Neuronal stem cell (in vitro differentiated cells): Measurements from ENCODE around the gene B9D2.

Source experiments
- DNase-seq: peaks from one replicate; pipeline ENCODE4 v3.0.0-alpha.2; 2013; ENCODE audit warnings: low spot score
- H2AFZ ChIP-seq: one replicate; pipeline ENCODE4 v1.6.1; 2013; ENCODE audit warnings: mild to moderate bottlenecking, low read length, inconsistent platforms
- H2AK5ac ChIP-seq: 2 replicates; pipeline ENCODE4 v1.6.1; 2013; ENCODE audit warnings: low read depth, mild to moderate bottlenecking, inconsistent platforms, low read length, moderate library complexity, mixed read lengths
- H2BK120ac ChIP-seq: 2 replicates; pipeline ENCODE4 v1.6.1; 2013; ENCODE audit warnings: low read depth, mild to moderate bottlenecking, inconsistent platforms, low read length, moderate library complexity, mixed read lengths
- H2BK12ac ChIP-seq: one replicate; pipeline ENCODE4 v1.6.1; 2013; ENCODE audit warnings: low read length, inconsistent platforms
- H2BK15ac ChIP-seq: 2 replicates; pipeline ENCODE4 v1.6.1; 2013; ENCODE audit warnings: mild to moderate bottlenecking, low read length, inconsistent platforms, mixed read lengths
- H2BK5ac ChIP-seq: one replicate; pipeline ENCODE4 v1.6.1; 2013; ENCODE audit warnings: inconsistent platforms, mild to moderate bottlenecking, low read length, moderate library complexity
- H3K14ac ChIP-seq: one replicate; pipeline ENCODE4 v1.6.1; 2013; ENCODE audit warnings: low read length, inconsistent platforms
- H3K18ac ChIP-seq: 2 replicates; pipeline ENCODE4 v1.6.1; 2013; ENCODE audit warnings: low read length, inconsistent platforms
- H3K23ac ChIP-seq: 2 replicates; pipeline ENCODE4 v1.6.1; 2013; ENCODE audit warnings: low read depth, mild to moderate bottlenecking, mixed read lengths, low read length, inconsistent platforms; ENCODE audit not compliant: poor library complexity
- H3K27ac ChIP-seq: replicated peaks from 3 replicates; pipeline ENCODE4 v1.5.1; 2013; ENCODE audit warnings: low read length, inconsistent platforms
- H3K27me3 ChIP-seq, 3 experiments: 2 replicates each; pipeline ENCODE4 v1.6.1; 2013; ENCODE audit warnings: low read length in 3 of 3, mild to moderate bottlenecking in 2 of 3, inconsistent platforms in 1 of 3, low read depth in 1 of 3, mixed read lengths in 1 of 3, moderate library complexity in 1 of 3; ENCODE audit not compliant: control insufficient read depth in 3 of 3, insufficient read depth in 3 of 3
- H3K36me3 ChIP-seq, 2 donors: replicated peaks in 1 of 2; 2 replicates each; pipeline ENCODE4 v1.6.1; 2013; ENCODE audit warnings: low read length in 2 of 2; ENCODE audit not compliant: control insufficient read depth in 2 of 2, insufficient read depth in 2 of 2
- H3K4ac ChIP-seq: 2 replicates; pipeline ENCODE4 v1.6.1; 2013; ENCODE audit warnings: inconsistent platforms, mild to moderate bottlenecking, low read length, moderate library complexity
- H3K4me1 ChIP-seq, 2 donors: 1 replicate in 1 of 2; 2 replicates in 1 of 2; pipeline ENCODE4 v1.6.1; 2013; ENCODE audit warnings: low read length in 2 of 2, low read depth in 1 of 2; ENCODE audit not compliant: control insufficient read depth in 2 of 2, insufficient read depth in 1 of 2
- H3K4me2 ChIP-seq: one replicate; pipeline ENCODE4 v1.6.1; 2013; ENCODE audit warnings: mild to moderate bottlenecking, low read length, inconsistent platforms; ENCODE audit not compliant: insufficient read depth, poor library complexity, severe bottlenecking
- H3K4me3 ChIP-seq, 2 donors: 2 replicates each; pipeline ENCODE4 v1.5.1; 2013; ENCODE audit warnings: low read length in 2 of 2, mild to moderate bottlenecking in 2 of 2, inconsistent platforms in 1 of 2, moderate library complexity in 1 of 2
- H3K79me1 ChIP-seq: one replicate; pipeline ENCODE4 v1.6.1; 2013; ENCODE audit warnings: low read depth, mild to moderate bottlenecking, inconsistent platforms, low read length, moderate library complexity
- H3K9ac ChIP-seq: one replicate; pipeline ENCODE4 v1.6.1; 2013; ENCODE audit warnings: mild to moderate bottlenecking, low read depth, low read length, inconsistent platforms; ENCODE audit not compliant: poor library complexity
- H3K9me3 ChIP-seq, 2 donors: replicated peaks in 1 of 2; 2 replicates each; pipeline versions ENCODE3 to v1.6.1; 2013; ENCODE audit warnings: low read length in 2 of 2, mild to moderate bottlenecking in 2 of 2, inconsistent platforms in 1 of 2, low read depth in 1 of 2, mixed read lengths in 1 of 2, moderate library complexity in 1 of 2; ENCODE audit not compliant: control insufficient read depth in 2 of 2, insufficient read depth in 1 of 2
- H4K8ac ChIP-seq: one replicate; pipeline ENCODE4 v1.6.1; 2013; ENCODE audit warnings: low read depth, mild to moderate bottlenecking, inconsistent platforms, low read length, moderate library complexity
- H4K91ac ChIP-seq: one replicate; pipeline ENCODE4 v1.6.1; 2013; ENCODE audit warnings: low read length, low read depth, mild to moderate bottlenecking, inconsistent platforms; ENCODE audit not compliant: poor library complexity
- WGBS, 2 donors: extraction: QIAGEN DNeasy Blood & Tissue Kit; methylation state at CpG; one replicate each; pipeline ENCODE4 v1.1.7; 2013; ENCODE audit warnings: missing lambda C conversion rate in 2 of 2, mixed read lengths in 1 of 2; ENCODE audit not compliant: insufficient read length in 2 of 2, insufficient replicate concordance in 1 of 2; ENCODE audit errors: extremely low coverage in 2 of 2; 5-methylcytosine and 5-hydroxymethylcytosine counted together

Gene B9D2

GRCh38 chr19:41310033-41310831 is 53.7 kb downstream of the B9D2 start, which contains the start of gene CCDC97:
CCDC97 (plus strand) TSS chr19:41310172; CDS start chr19:41310311, 139 bp downstream.
- Histone ChIP-seq H3K4me2 (peak within 1 kb of the TSS; percentile 60), H3K27me3 (no peaks in the 10 kb centered on the region), H3K27ac (peak within 1 kb of the TSS; percentile 87), H3K79me1 (peaks cover 2% of the 10 kb centered on the region), H3K9ac (peak within 1 kb of the TSS; percentile 79), H3K18ac (peak within 1 kb of the TSS; percentile 95), H3K9me3 (no peaks in the 10 kb centered on the region), H3K4ac (no peak within 1 kb of the TSS), H3K36me3 (peaks cover 23 to 64% of the 10 kb centered on the region in 2 donors), H2AK5ac (no peak within 1 kb of the TSS), H2BK12ac (no peak within 1 kb of the TSS), H3K4me3 (peak within 1 kb of the TSS; percentile 54 to 82), H3K23ac (peak within 1 kb of the TSS; percentile 81), H4K8ac (no peak within 1 kb of the TSS), H2BK120ac (no peak within 1 kb of the TSS), H3K14ac (no peak within 1 kb of the TSS), H3K4me1 (peaks cover 0 to 8% of the 10 kb centered on the region in 2 donors), H4K91ac (no peak within 1 kb of the TSS), H2BK5ac (peak within 1 kb of the TSS; percentile 77), H2BK15ac (no peak within 1 kb of the TSS), H2AFZ (peak within 1 kb of the TSS; percentile 93)
- no CpG with 5 or more reads among the region's 47 CpGs for WGBS, 2 donors
- peak; percentile 91 for DNase-seq

GRCh38 chr19:41309180-41310032 is 54.5 kb downstream of the B9D2 start:
- Histone ChIP-seq H3K9ac (no peak overlapping the region), H3K79me1 (peaks cover 2% of the 10 kb centered on the region), H3K23ac (peak overlapping the region; percentile 81), H3K4me2 (peak overlapping the region; percentile 60), H3K36me3 (peaks cover 31 to 65% of the 10 kb centered on the region in 2 donors), H3K4me3 (peak overlapping the region; percentile 54 to 82), H3K14ac (no peak overlapping the region), H2BK5ac (peak overlapping the region; percentile 77), H2BK120ac (no peak overlapping the region), H2BK12ac (no peak overlapping the region), H2BK15ac (no peak overlapping the region), H2AK5ac (no peak overlapping the region), H3K9me3 (no peaks in the 10 kb centered on the region), H3K4me1 (peaks cover 0 to 8% of the 10 kb centered on the region in 2 donors), H3K27ac (peak overlapping the region; percentile 32), H3K27me3 (no peaks in the 10 kb centered on the region), H3K18ac (no peak overlapping the region), H3K4ac (no peak overlapping the region), H4K91ac (no peak overlapping the region), H2AFZ (peak overlapping the region; percentile 93), H4K8ac (no peak overlapping the region)
- DNase-seq = no peak
- no CpG with 5 or more reads among the region's 26 CpGs for WGBS, 2 donors

DNA sequence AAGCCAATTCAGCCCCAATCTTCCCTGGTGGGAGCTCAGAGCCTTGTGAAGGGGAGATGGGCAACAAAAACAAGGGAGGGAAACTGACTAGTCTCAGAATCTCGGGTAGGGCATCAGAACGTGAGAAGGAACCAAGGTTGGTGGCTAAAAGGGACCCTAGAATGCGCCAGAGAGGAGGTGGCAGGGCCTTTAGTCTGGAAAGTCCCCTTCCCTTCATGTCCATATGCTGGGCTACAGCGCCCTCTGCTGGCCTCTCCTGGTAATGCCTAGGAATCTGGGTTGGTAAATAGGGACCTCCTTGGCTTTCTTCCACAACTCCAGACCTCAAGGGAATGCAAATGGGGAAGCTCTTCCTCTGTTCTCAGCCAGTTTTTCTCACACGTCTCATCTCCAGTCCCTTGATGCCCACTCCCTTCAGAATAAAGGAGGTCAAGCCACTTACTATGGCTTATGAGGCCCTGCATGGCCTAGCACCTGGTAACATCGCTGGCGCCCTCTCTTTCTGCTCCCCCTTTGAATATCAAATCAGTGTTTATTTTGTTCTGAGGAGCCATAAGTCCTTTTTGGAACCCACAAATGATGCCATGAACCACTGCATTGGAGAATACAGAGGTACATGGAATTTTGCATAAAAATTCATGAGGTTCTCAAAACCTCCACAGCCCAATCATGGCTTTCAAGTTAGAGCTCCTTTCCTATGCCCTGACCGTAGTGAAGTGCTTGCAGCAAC is 55.3 kb downstream of the B9D2 start:
- no peak overlapping the region for H3K4me3 ChIP-seq
- WGBS, 2 donors = no CpG with 5 or more reads among the region's 8 CpGs
- peaks cover 2% of the 10 kb centered on the region for H3K79me1 ChIP-seq

More for the DNA sequence above, 55.3 kb downstream of the B9D2 start:
- Histone ChIP-seq H2AK5ac (no peak overlapping the region), H2BK12ac (no peak overlapping the region), H2BK5ac (no peak overlapping the region), H3K14ac (no peak overlapping the region), H2AFZ (no peak overlapping the region), H3K9me3 (no peaks in the 10 kb centered on the region), H2BK120ac (no peak overlapping the region), H2BK15ac (no peak overlapping the region), H3K23ac (no peak overlapping the region), H3K4me1 (peaks cover 0 to 8% of the 10 kb centered on the region in 2 donors), H3K27ac (peak overlapping the region; percentile 47), H4K8ac (peak overlapping the region; percentile 5), H3K27me3 (no peaks in the 10 kb centered on the region), H3K36me3 (peaks cover 39 to 66% of the 10 kb centered on the region in 2 donors), H3K4me2 (no peak overlapping the region), H3K4ac (no peak overlapping the region), H3K9ac (no peak overlapping the region), H4K91ac (no peak overlapping the region), H3K18ac (no peak overlapping the region)
- peak; percentile 93 for DNase-seq
